ENCODE results near the gene ACVR1B. TPM values are rescaled to one million over a fixed set of nuclear protein-coding genes. Genes with fewer than 3 reads are reported as not detected.

ACVR1B gene
- total and polyA plus RNA-seq, 2 donors (not counting 3 experiments of a cell fraction or from before 2014, with no cell fraction given), result 29.0 to 33.7 TPM

- H2AFZ ChIP-seq (ENCODE audit: low read depth, low read length), result no peak overlapping the region
- H3K9me1 ChIP-seq (replicated peaks; ENCODE audit: control insufficient read depth, extremely low read depth, insufficient read depth, low read length), result no peaks in the 10 kb centered on the region
- no peaks in the 10 kb centered on the region for H4K20me1 ChIP-seq (replicated peaks; ENCODE audit: control insufficient read depth, extremely low read depth, insufficient read depth, low read length)
- DNase-seq (ENCODE audit: low read depth, low spot score), result no peak
- H3K27me3 ChIP-seq (ENCODE audit: control insufficient read depth in 2 of 2, insufficient read depth in 2 of 2, low read length in 2 of 2), result no peaks in the 10 kb centered on the region
- H3K4me1 ChIP-seq (ENCODE audit: control insufficient read depth, extremely low read depth, insufficient read depth, low read length), result peaks cover 45% of the 10 kb centered on the region
- FAIRE-seq, result peak; percentile 12
- H3K27ac ChIP-seq (ENCODE audit: insufficient read depth, low read depth, low read length), result no peak overlapping the region
- POLR2A ChIA-PET, result interaction anchor here (1.9 to 2.7 kb wide), 3 partner anchors 9 to 27 kb away, joined by 6 to 12 read pairs (median 10); no protein-coding TSS in a partner anchor
- CTCF ChIA-PET, result interaction anchor here (1.8 to 12.8 kb wide), 6 partner anchors 11 to 60 kb away, joined by 3 to 393 read pairs (median 32); partner anchors contain the start of gene ACVRL1
- no peaks in the 10 kb centered on the region for H3K9me3 ChIP-seq (replicated peaks; ENCODE audit: control insufficient read depth, insufficient read depth, low read length)
- intact Hi-C loops (cut with micrococcal nuclease), result no loop called here
- H3K36me3 ChIP-seq (ENCODE audit: control insufficient read depth in 2 of 2, extremely low read depth in 1 of 2, insufficient read depth in 2 of 2, low read length in 2 of 2), result peaks cover 25 to 34% of the 10 kb centered on the region in 2 experiments
- no peak overlapping the region for H3K4me2 ChIP-seq (ENCODE audit: insufficient read depth, low read length)
- H3K4me3 ChIP-seq (replicated peaks in 1 of 3; ENCODE audit: insufficient read depth in 1 of 3, low read depth in 1 of 3, low read length in 3 of 3), result no peak overlapping the region
- no peak for TF ChIP-seq GATA2 (IDR thresholded peaks at IDR 0.05; ENCODE audit: insufficient read depth, insufficient read length, low read depth, low read length)
- no peak for TF ChIP-seq MYC (IDR thresholded peaks at IDR 0.05; ENCODE audit: low read depth, low read length)
- TF ChIP-seq, protein P1, sequence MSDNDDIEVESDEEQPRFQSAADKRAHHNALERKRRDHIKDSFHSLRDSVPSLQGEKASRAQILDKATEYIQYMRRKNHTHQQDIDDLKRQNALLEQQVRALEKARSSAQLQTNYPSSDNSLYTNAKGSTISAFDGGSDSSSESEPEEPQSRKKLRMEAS (IDR thresholded peaks at IDR 0.05; ENCODE audit: insufficient read depth, insufficient read length), result no peak
- peak; percentile 38 for TF ChIP-seq POLR2AphosphoS5 (IDR thresholded peaks at IDR 0.05; ENCODE audit: insufficient read depth, low read depth, low read length)
- no peak for TF ChIP-seq JUN (IDR thresholded peaks at IDR 0.05; ENCODE audit: borderline replicate concordance, insufficient read depth, insufficient read length, low read depth)
- TF ChIP-seq POLR2A (IDR thresholded peaks at IDR 0.05; ENCODE audit: low read depth, low read length), result peak; percentile 47
- no peak for TF ChIP-seq EZH2 (IDR thresholded peaks at IDR 0.05; ENCODE audit: borderline replicate concordance, low read depth, low read length, severe bottlenecking)
- no peak for TF ChIP-seq FOS (IDR thresholded peaks at IDR 0.05; ENCODE audit: borderline replicate concordance, insufficient read depth, low read length)
- TF ChIP-seq CTCF (IDR thresholded peaks at IDR 0.05; ENCODE audit: extremely low read depth in 1 of 2, insufficient read depth in 1 of 2, low read depth in 1 of 2, low read length in 2 of 2), result no peak
- no peak overlapping the region for H3K9ac ChIP-seq (replicated peaks; ENCODE audit: extremely low read depth, insufficient read depth, low read length)
- peaks cover 18% of the 10 kb centered on the region for H3K79me2 ChIP-seq (ENCODE audit: control insufficient read depth, insufficient read depth, low read length)
- dilution Hi-C loops (cut with MboI; ENCODE audit: extremely low pct_ligation_motif_present, low sequenced_read_pairs), result no loop called here
- BruUV-seq (replicated peaks), result no TSS peak
Observed at GRCh38 chr12:51921017-51921725, 30.3 kb upstream of the ACVR1B start.
